ENCODE measurements around the gene GAL3ST1.
"Not testable (repeated sequence)": the region's sequence is repeated elsewhere in the genome, so short reads cannot be mapped to it uniquely, and the experiment has no call there.

Gene GAL3ST1

DNA sequence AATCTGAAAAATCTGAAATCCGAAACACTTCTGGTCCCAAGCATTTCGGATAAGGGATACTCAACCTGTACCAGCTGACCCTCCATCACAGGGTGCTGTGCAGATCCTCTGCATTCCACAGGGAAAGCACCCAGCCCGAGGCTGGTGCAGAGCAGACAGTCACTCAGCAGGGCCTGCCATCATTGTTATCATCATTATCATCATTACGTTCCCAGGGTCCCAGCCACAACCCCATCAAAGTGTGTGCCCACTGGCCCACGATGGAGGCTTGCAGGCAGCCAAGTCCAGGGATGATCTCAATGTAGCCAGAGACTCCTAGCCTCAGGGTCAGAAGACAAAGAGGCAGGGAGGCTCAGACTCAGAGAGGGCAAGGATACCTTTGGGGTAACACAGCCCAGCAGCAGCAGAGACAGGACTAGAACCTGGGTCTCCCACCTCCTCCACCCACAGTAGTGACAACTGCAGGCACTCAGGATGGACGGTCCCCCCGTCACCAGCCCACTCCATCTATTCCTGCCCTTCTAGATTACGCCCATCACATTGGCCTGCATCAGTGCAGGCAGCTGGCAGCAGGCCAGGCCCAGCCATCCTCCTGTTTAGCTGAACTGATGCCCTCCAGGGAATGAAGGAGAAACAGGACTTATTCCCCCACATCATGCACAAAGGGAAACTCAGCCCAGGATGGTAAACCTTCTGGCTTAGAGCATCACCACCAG lies 10.3 kb downstream of the GAL3ST1 start:
- DNase-seq: no peak

- DNase-seq: no peak
Observed at GRCh38 chr22:30562366-30562765, 12.1 kb downstream of the GAL3ST1 start.

- no peak for DNase-seq
Observed at GRCh38 chr22:30561402-30562189, 12.9 kb downstream of the GAL3ST1 start.

- DNase-seq: not testable (repeated sequence)
Observed at GRCh38 chr22:30560643-30561202, 13.7 kb downstream of the GAL3ST1 start.

DNA sequence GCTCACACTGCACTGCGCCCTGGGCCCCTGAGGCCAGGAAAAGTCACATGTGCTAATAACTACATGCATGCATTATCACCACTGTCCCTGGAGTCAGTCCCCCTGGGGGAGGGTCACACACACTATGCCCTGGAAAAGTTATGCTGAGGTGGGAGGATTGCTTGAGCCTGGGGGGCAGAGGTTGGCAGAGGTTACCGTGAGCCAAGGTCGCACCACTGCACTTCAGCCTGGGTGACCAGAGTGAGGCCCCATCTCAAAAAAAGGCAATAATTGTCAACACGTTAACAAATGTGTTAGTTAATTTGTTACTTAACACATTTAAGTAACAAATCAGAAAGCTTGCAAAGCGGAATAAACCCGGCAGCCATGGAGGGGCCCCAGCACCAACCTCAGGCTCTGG lies 14.6 kb downstream of the GAL3ST1 start:
- no peak for DNase-seq

GRCh38 chr22:30557243-30557642 lies 17.2 kb downstream of the GAL3ST1 start:
- no peak for DNase-seq

DNA sequence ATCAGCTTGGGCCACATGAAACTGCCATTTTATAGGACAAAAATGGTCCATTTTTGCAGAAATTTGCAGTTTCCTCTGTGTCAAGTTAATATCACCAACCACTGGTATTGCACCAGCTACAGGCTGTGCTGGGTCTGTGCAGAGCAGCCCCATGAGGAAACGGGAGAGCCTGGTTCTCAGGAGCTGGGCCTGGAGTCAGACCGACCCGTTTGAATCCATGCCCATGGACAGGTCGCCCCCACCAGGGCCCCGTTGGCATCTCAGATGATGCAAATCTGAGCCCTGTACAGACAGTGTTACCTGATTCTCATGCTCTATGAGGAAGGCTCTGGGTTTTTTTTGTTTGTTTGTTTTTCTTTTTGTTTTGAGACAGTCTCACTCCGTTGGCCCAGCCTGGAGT lies 18.1 kb downstream of the GAL3ST1 start:
- no peak for DNase-seq

DNA sequence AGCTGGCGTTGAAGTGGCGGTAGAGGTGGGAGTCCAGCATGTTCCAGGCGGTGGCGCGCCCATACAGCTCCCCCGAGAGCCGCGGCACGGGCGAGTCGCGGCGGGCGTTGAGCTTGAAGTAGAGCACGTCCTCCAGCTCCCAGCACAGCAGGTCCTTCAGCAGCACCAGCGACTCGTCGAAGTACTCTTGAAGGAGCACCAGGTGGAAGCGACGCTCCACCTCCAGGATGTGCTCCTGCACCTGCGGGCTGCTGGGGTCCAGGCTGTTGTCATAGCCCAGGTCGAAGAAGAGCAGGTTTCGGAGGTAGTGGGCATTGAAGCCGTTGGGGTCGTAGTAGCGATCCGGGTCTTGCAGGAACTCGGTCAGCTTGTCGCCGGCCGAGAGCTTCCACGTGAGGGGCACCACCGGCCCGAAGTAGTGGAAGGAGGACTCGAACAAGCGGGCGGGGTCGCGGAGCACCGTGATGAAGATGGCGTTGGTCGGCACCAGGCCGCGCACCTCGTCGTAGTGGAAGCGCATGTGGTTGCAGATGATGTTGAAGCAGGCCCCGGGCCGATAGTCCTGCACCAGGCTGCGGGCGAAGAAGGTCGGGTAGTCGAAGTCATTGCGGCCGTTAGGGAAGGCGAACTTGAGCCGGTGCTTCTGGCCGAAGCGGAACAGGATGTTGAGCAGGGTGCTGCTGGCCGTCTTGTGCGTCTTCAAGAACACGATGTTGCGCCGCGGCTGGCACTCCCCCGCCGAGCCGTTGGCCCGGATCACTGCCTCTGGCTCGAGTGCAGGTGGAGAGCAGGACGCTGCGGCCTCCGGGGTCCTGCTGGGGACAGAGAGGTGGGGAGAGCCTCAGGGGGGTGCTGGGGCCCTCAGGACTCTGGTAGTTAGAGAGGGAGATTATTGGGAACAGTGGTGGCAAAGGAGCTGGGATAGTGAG lies 18.9 kb downstream of the GAL3ST1 start:
- DNase-seq: no peak

DNA sequence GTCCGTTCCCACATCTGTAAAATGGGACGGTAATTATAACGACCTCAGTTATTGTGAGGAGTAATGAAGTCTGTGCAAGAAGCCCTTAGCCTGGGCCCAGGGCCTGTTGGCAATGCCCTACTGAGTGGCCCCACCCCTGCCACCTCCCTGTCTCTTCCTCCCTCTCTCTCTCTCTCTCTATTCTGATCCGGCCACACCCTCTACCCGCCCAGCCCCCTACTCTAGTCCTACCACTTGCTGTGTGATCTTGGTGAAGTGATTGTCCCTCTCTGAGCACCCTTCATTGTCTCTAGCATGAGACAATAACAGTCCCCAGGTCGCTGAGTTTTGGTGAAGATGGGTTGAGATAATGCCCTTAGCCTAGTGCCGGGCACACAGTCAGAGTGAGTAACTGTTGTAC lies 20.5 kb downstream of the GAL3ST1 start:
- DNase-seq: no peak

GRCh38 chr22:30552719-30553118 lies 21.7 kb downstream of the GAL3ST1 start:
- no peak for DNase-seq

GRCh38 chr22:30551813-30552212 lies 22.7 kb downstream of the GAL3ST1 start:
- DNase-seq: not testable (repeated sequence)

DNA sequence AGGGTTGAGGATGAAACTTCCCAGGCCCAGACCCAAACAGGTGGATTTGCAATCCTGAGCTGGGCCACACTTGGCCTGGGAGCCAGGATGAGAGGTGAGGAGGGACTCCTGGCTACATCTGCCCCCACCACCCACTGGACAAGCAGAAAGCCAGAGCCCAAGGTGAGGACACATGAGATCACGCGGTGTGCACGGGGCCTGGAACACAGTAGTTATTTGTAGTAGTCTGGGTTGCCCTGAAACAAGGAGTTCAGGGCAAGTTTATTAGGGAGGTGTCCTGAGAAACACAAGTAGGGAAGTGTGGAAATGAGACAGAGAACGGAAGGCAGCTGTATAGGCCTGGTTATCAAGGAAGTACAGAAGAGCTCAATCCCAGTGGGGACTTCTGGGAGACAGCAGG lies 27.3 kb downstream of the GAL3ST1 start:
- DNase-seq: no peak

- DNase-seq: no peak
Observed at GRCh38 chr22:30546616-30547015, 27.8 kb downstream of the GAL3ST1 start, which contains the start of gene SEC14L6. SEC14L6 (minus strand) TSS chr22:30546741; CDS start chr22:30546682, 59 bp downstream.

GRCh38 chr22:30542811-30543188 lies 31.7 kb downstream of the GAL3ST1 start:
- no peak for DNase-seq

GRCh38 chr22:30541961-30542810 lies 32.3 kb downstream of the GAL3ST1 start:
- DNase-seq: no peak

DNA sequence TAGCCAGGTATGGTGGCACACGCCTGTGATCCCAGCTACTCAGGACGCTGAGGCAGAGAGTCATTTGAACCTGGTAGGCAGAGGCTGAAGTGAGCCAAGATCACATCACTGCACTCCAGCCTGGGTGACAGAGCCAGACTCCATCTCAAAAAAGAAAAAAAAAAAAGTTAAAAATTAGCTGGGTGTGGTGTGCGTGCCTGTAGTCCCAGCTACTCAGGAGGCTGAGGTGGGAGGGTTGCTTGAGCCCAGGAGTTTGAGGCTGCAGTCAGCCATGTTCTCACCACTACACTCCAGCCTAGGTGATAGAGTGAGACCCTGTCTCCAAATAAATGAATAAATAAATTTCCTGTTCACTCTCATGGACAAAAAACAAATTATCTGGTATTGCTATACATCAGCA lies 33.0 kb downstream of the GAL3ST1 start:
- DNase-seq: not testable (repeated sequence)

GRCh38 chr22:30539368-30539767 lies 35.1 kb downstream of the GAL3ST1 start:
- DNase-seq: no peak

- DNase-seq: no peak
Observed at GRCh38 chr22:30538280-30538679, 36.2 kb downstream of the GAL3ST1 start.

GRCh38 chr22:30537083-30537731 lies 37.3 kb downstream of the GAL3ST1 start:
- no peak for DNase-seq

DNA sequence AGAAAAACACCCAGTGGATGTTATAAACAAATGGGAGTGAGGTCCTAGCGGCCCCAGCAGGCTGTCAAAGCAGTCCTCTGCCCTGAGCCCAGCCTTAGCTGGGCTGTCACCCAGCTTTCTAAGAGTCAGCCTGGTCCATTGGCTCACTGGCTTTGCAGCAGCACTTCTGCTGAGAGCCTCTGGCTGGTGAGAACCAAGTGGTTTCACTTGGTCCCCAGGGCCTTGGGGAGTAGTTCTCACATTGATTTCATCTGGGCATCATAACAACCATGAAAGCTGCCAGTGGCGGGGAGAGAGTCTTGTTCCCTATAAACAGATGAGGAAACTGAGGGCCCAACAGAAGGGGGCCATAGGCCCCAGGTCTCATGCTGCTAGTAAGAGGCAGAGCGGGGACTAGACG lies 39.3 kb downstream of the GAL3ST1 start:
- DNase-seq: no peak
